Measurements from ENCODE around the gene F8. TPM values are rescaled to one million over a fixed set of nuclear protein-coding genes. Genes with fewer than 3 reads are reported as not detected.

Gene F8
- total RNA-seq: 0.86 and 2.3 TPM in 2 replicates

GRCh38 chrX:155022585-155022984, at the start of gene F8:
Gene F8, minus strand, starts transcription at chrX:155022723. Its CDS starts 171 bp downstream, at chrX:155022552.

GRCh38 chrX:155070975-155071693, 48.6 kb upstream of the F8 start, which contains the start of the genes BRCC3, CMC4 and MTCP1:
Gene BRCC3, plus strand, starts transcription at chrX:155071508. Its CDS starts 20 bp downstream, at chrX:155071528.
Gene CMC4, minus strand, starts transcription at chrX:155071136. Its CDS starts 7,113 bp downstream, at chrX:155064023.
Gene MTCP1, minus strand, starts transcription at chrX:155071136. Its CDS starts 5,126 bp downstream, at chrX:155066010.

GRCh38 chrX:155026727-155027508, 4.4 kb upstream of the F8 start, which contains the start of gene FUNDC2:
Gene FUNDC2, plus strand, starts transcription at chrX:155026844. Its CDS starts 95 bp downstream, at chrX:155026939.

GRCh38 chrX:154886069-154886788, 136.3 kb downstream of the F8 start, which contains the start of gene F8A1:
Gene F8A1, plus strand, starts transcription at chrX:154886355. Its CDS starts 20 bp downstream, at chrX:154886375.

GRCh38 chrX:154834562-154834961, 188.0 kb downstream of the F8 start, which contains the start of gene SMIM9:
Gene SMIM9, minus strand, starts transcription at chrX:154834662. Its CDS starts 3,806 bp downstream, at chrX:154830856.

GRCh38 chrX:154804957-154805695, 217.4 kb downstream of the F8 start, which contains the start of gene MPP1:
Gene MPP1, minus strand, starts transcription at chrX:154805485. Its CDS starts 112 bp downstream, at chrX:154805373.

Other genes with a start within 250 kb of the F8 start
- gene MPP1, start 217.2 kb downstream of the F8 start, total RNA-seq: 40.1 and 40.9 TPM in 2 replicates
- gene SMIM9, start 188.1 kb downstream of the F8 start, total RNA-seq: not detected in 2 replicates
- 8.4 and 9.7 TPM in 2 replicates for gene F8A1, start 136.4 kb downstream of the F8 start, total RNA-seq
- gene FUNDC2, start 4.1 kb upstream of the F8 start, total RNA-seq: 55.6 and 70.4 TPM in 2 replicates
- 17.6 and 22.7 TPM in 2 replicates for gene CMC4, start 48.4 kb upstream of the F8 start, total RNA-seq
- gene MTCP1, start 48.4 kb upstream of the F8 start, total RNA-seq: 0.86 and 1.4 TPM in 2 replicates
- gene BRCC3, start 48.8 kb upstream of the F8 start, total RNA-seq: 12.8 and 19.0 TPM in 2 replicates
- gene VBP1, start 193.7 kb upstream of the F8 start, total RNA-seq: 64.0 and 84.7 TPM in 2 replicates
- gene RAB39B, start 241.8 kb upstream of the F8 start, total RNA-seq: 0.35 TPM in 1 of 2 replicates, not detected in the other